IMR-90 (cell line): Measurements from ENCODE around the gene KCTD10. TPM values are rescaled to one million over a fixed set of nuclear protein-coding genes. Genes with fewer than 3 reads are reported as not detected.
A peak's percentile ranks its signal among the peaks of the same experiment; 100 is the strongest.

ENCODE experiments used
- ATAC-seq: fragments of 200-7000 bp; cut with Tn5 transposase; 2 replicates; pipeline ENCODE4 v1.9.1; 2020; ENCODE audit warnings: low read depth, mild to moderate bottlenecking, moderate library complexity
- BruUV-seq: library from RNA; stranded (reverse); fragments of 400-500 nt; replicated peaks from 2 replicates; lab custom pipeline; 2021; lab: Mats Ljungman, UMichigan
- CTCF ChIA-PET: fragments of 300-600 bp; formaldehyde crosslinking; extraction: SDS; loops from one replicate; lab custom pipeline; 2021; ENCODE audit warnings: antibody characterized with exemption; lab: Yijun Ruan, JAX
- POLR2A ChIA-PET: fragments of 300-600 bp; sonication (Branson Sonifier 250); formaldehyde crosslinking; loops from one replicate; lab custom pipeline; 2022; ENCODE audit warnings: antibody characterized with exemption; ENCODE audit not compliant: unreplicated experiment; lab: Charles Lee
- DNase-seq: peaks from one replicate; pipeline ENCODE4 v3.0.0; 2013
- H2AFZ ChIP-seq: replicated peaks from 2 replicates; pipeline ENCODE3; 2013; ENCODE audit warnings: low read length, mild to moderate bottlenecking; ENCODE audit not compliant: poor library complexity
- H2AK5ac ChIP-seq: 2 replicates; pipeline ENCODE4 v1.6.1; 2013; ENCODE audit warnings: low read depth, low read length, inconsistent platforms
- H2AK9ac ChIP-seq: replicated peaks from 2 replicates; pipeline ENCODE3; 2013; ENCODE audit warnings: mild to moderate bottlenecking, low read depth, low read length, moderate library complexity; ENCODE audit not compliant: poor library complexity
- H2BK120ac ChIP-seq: 2 replicates; pipeline ENCODE4 v1.6.1; 2013; ENCODE audit warnings: low read depth, low read length, inconsistent platforms
- H2BK15ac ChIP-seq: 3 replicates; pipeline ENCODE4 v1.6.1; 2013; ENCODE audit warnings: low read depth, low read length, inconsistent platforms
- H2BK20ac ChIP-seq: 2 replicates; pipeline ENCODE4 v1.6.1; 2013; ENCODE audit warnings: low read depth, mild to moderate bottlenecking, inconsistent platforms, low read length, moderate library complexity
- H2BK5ac ChIP-seq: 2 replicates; pipeline ENCODE4 v1.6.1; 2013; ENCODE audit warnings: mild to moderate bottlenecking, low read depth, low read length, inconsistent platforms; ENCODE audit not compliant: poor library complexity, severe bottlenecking
- H3K14ac ChIP-seq: replicated peaks from 2 replicates; pipeline ENCODE4 v1.6.1; 2013; ENCODE audit warnings: low read depth, low read length, inconsistent platforms
- H3K18ac ChIP-seq: 2 replicates; pipeline ENCODE4 v1.6.1; 2013; ENCODE audit warnings: low read depth, low read length, control low read depth
- H3K23ac ChIP-seq: 2 replicates; pipeline ENCODE4 v1.6.1; 2013; ENCODE audit warnings: low read depth, low read length, inconsistent platforms
- H3K27ac ChIP-seq: 2 replicates; pipeline ENCODE4 v1.5.1; 2013; ENCODE audit warnings: mild to moderate bottlenecking, control low read depth, low read length; ENCODE audit not compliant: insufficient read depth
- H3K27me3 ChIP-seq: 2 replicates; pipeline ENCODE4 v1.6.1; 2013; ENCODE audit warnings: low read length; ENCODE audit not compliant: control insufficient read depth, insufficient read depth
- H3K36me3 ChIP-seq: 2 replicates; pipeline ENCODE4 v1.6.1; 2013; ENCODE audit warnings: low read length, mixed read lengths; ENCODE audit not compliant: control insufficient read depth, insufficient read depth
- H3K4ac ChIP-seq: 2 replicates; pipeline ENCODE4 v1.6.1; 2013; ENCODE audit warnings: low read depth, low read length, inconsistent platforms
- H3K4me1 ChIP-seq: 2 replicates; pipeline ENCODE4 v1.6.1; 2013; ENCODE audit warnings: low read length, mixed read lengths; ENCODE audit not compliant: control insufficient read depth, insufficient read depth
- H3K4me2 ChIP-seq: 2 replicates; pipeline ENCODE4 v1.6.1; 2013; ENCODE audit warnings: low read depth, mild to moderate bottlenecking, control low read depth, low read length, moderate library complexity
- H3K4me3 ChIP-seq: 2 replicates; pipeline ENCODE4 v1.5.1; 2013; ENCODE audit warnings: low read depth, mild to moderate bottlenecking, control low read depth, low read length, moderate library complexity; ENCODE audit not compliant: insufficient read depth
- H3K56ac ChIP-seq: 2 replicates; pipeline ENCODE4 v1.6.1; 2013; ENCODE audit warnings: low read length, inconsistent platforms; ENCODE audit not compliant: insufficient read depth; ENCODE audit errors: extremely low read depth
- H3K79me1 ChIP-seq, 2 experiments: 2 replicates each; pipeline ENCODE4 v1.6.1; 2013; ENCODE audit warnings: low read length in 2 of 2, inconsistent platforms in 1 of 2, low read depth in 1 of 2
- H3K9ac ChIP-seq: 2 replicates; pipeline ENCODE4 v1.6.1; 2013; ENCODE audit warnings: low read depth, low read length, control low read depth
- H3K9me1 ChIP-seq: 2 replicates; pipeline ENCODE4 v1.6.1; 2013; ENCODE audit warnings: low read length, inconsistent platforms; ENCODE audit not compliant: insufficient read depth
- H3K9me3 ChIP-seq: 2 replicates; pipeline ENCODE4 v1.6.1; 2013; ENCODE audit warnings: low read length; ENCODE audit not compliant: control insufficient read depth, insufficient read depth
- H4K20me1 ChIP-seq: 2 replicates; pipeline ENCODE4 v1.6.1; 2013; ENCODE audit warnings: low read length, inconsistent platforms; ENCODE audit not compliant: insufficient read depth
- H4K5ac ChIP-seq: 2 replicates; pipeline ENCODE4 v1.6.1; 2013; ENCODE audit warnings: mild to moderate bottlenecking, low read depth, low read length, control low read depth
- H4K8ac ChIP-seq, 2 experiments: 2 replicates each; pipeline ENCODE4 v1.6.1; 2013; ENCODE audit warnings: low read depth in 2 of 2, low read length in 2 of 2, control low read depth in 1 of 2, inconsistent platforms in 1 of 2
- H4K91ac ChIP-seq: 2 replicates; pipeline ENCODE4 v1.6.1; 2013; ENCODE audit warnings: low read depth, low read length, inconsistent platforms; ENCODE audit not compliant: insufficient read depth
- BHLHE40 ChIP-seq: fragments of 150-350 bp; IDR thresholded peaks from 2 replicates; pipeline ENCODE4 v1.6.1; 2016; ENCODE audit warnings: mild to moderate bottlenecking, low read depth, low read length
- CEBPB ChIP-seq: IDR thresholded peaks from 2 replicates; pipeline ENCODE4 v1.6.1; 2012; ENCODE audit warnings: low read depth, low read length, improper control_type of control experiment
- CHD1 ChIP-seq: IDR thresholded peaks from 2 replicates; pipeline ENCODE4 v1.6.1; 2012; ENCODE audit warnings: low read depth, low read length, improper control_type of control experiment
- CTCF ChIP-seq: conservative IDR thresholded peaks from 2 replicates; pipeline ENCODE4 v1.5.1; 2012; ENCODE audit warnings: mild to moderate bottlenecking, low read depth, low read length, improper control_type of control experiment
- ELK1 ChIP-seq: fragments of 150-350 bp; IDR thresholded peaks from 2 replicates; pipeline ENCODE4 v1.6.1; 2016; ENCODE audit warnings: low read depth, mild to moderate bottlenecking, low read length, moderate library complexity, borderline replicate concordance
- FOS ChIP-seq: fragments of 150-350 bp; IDR thresholded peaks from 2 replicates; pipeline ENCODE4 v1.6.1; 2016; ENCODE audit warnings: low read depth, low read length
- MAFK ChIP-seq: IDR thresholded peaks from 2 replicates; pipeline ENCODE4 v1.6.1; 2012; ENCODE audit warnings: low read depth, low read length, improper control_type of control experiment
- MAZ ChIP-seq: IDR thresholded peaks from 2 replicates; pipeline ENCODE4 v1.6.1; 2012; ENCODE audit warnings: low read depth, mild to moderate bottlenecking, low read length, improper control_type of control experiment, moderate library complexity, borderline replicate concordance
- MXI1 ChIP-seq: IDR thresholded peaks from 2 replicates; pipeline ENCODE4 v1.6.1; 2012; ENCODE audit warnings: low read depth, mild to moderate bottlenecking, low read length, moderate library complexity, borderline replicate concordance
- NFE2L2 ChIP-seq: fragments of 150-350 bp; IDR thresholded peaks from 2 replicates; pipeline ENCODE4 v1.6.1; 2016; ENCODE audit warnings: low read depth, mild to moderate bottlenecking, low read length
- POLR2A ChIP-seq: IDR thresholded peaks from 2 replicates; pipeline ENCODE4 v1.6.1; 2012; ENCODE audit warnings: mild to moderate bottlenecking, low read depth, low read length
- RAD21 ChIP-seq: IDR thresholded peaks from 2 replicates; pipeline ENCODE4 v1.6.1; 2012; ENCODE audit warnings: low read length, improper control_type of control experiment
- RCOR1 ChIP-seq: IDR thresholded peaks from 2 replicates; pipeline ENCODE4 v1.6.1; 2012; ENCODE audit warnings: mild to moderate bottlenecking, low read length, improper control_type of control experiment; ENCODE audit not compliant: insufficient replicate concordance
- RFX5 ChIP-seq: IDR thresholded peaks from 2 replicates; pipeline ENCODE4 v1.8.0; 2012; ENCODE audit warnings: low read depth, mild to moderate bottlenecking, low read length, moderate library complexity
- SMC3 ChIP-seq: fragments of 150-350 bp; IDR thresholded peaks from 2 replicates; pipeline ENCODE4 v1.6.1; 2016; ENCODE audit warnings: low read depth, mild to moderate bottlenecking, antibody characterized with exemption, low read length, moderate library complexity
- USF2 ChIP-seq: fragments of 150-350 bp; IDR thresholded peaks from 2 replicates; pipeline ENCODE4 v1.6.1; 2017; ENCODE audit warnings: mild to moderate bottlenecking, antibody characterized with exemption, low read length, low read depth
- WGBS, 2 experiments: methylation state at CpG; one replicate each; pipeline versions ENCODE4 v1.1.5 to v1.1.7; 2013; ENCODE audit warnings: missing lambda C conversion rate in 2 of 2; ENCODE audit not compliant: insufficient read length in 1 of 2; ENCODE audit errors: extremely low coverage in 2 of 2; 5-methylcytosine and 5-hydroxymethylcytosine counted together
- dilution Hi-C: fragments of 300-500 bp; cut with HindIII; formaldehyde crosslinking; loops from one replicate; pipeline ENCODE4 v1.14.3; 2018; ENCODE audit warnings: low sequenced_read_pairs; ENCODE audit not compliant: unreplicated experiment
- in situ Hi-C: fragments of 300-500 bp; cut with MboI; formaldehyde crosslinking; loops from 3 replicates; pipeline ENCODE4 v1.14.3; 2019; ENCODE audit warnings: low sequenced_read_pairs, inconsistent platforms, mixed read lengths
- intact Hi-C: fragments of 100-400 bp; cut with micrococcal nuclease; formaldehyde crosslinking; loops from 2 replicates; pipeline ENCODE4 v1.10.0; 2022
- polyA plus RNA-seq, 3 experiments: library from polyadenylated mRNA; depleted of rRNA; stranded (reverse); fragments of >200 nt; gene quantifications; 2 replicates each; pipeline ENCODE4 v1.2.3, GENCODE V29; 2012; ENCODE audit warnings: low replicate concordance in 1 of 3
- total RNA-seq: library from RNA; depleted of rRNA; stranded (reverse); fragments of >200 nt; gene quantifications from 2 replicates; pipeline ENCODE4 v1.2.3, GENCODE V29; 2012

Gene KCTD10
- total and polyA plus RNA-seq, 2 of the 4 experiments (the other 2 are of a cell fraction): 72.1 to 88.4 TPM

- H2AFZ ChIP-seq: no peak overlapping the region
- H4K20me1 ChIP-seq: peaks cover 39% of the 10 kb centered on the region
- no peak overlapping the region for H2AK9ac ChIP-seq
- no peak overlapping the region; the same call in 1 of the 2 replicates for H3K18ac ChIP-seq
- H3K14ac ChIP-seq: no peak overlapping the region
- ChIA-PET POLR2A (no interaction called here), CTCF (interaction anchor here (0.7 to 0.9 kb wide), 2 partner anchors 15 to 25 kb away, joined by 3 to 4 read pairs; no protein-coding TSS in a partner anchor)
- dilution Hi-C loops (no loop called here), intact Hi-C loops (no loop called here), in situ Hi-C loops (no loop called here)
- 57% methylated on average over 1 of the region's 5 CpGs; no CpG with 5 or more reads in 1 of the 2 experiments for WGBS, 2 experiments
- H3K27ac ChIP-seq: peak overlapping the region; percentile 41; the same call in 1 of the 2 replicates
- H3K23ac ChIP-seq: no peak overlapping the region
- H2AK5ac ChIP-seq: no peak overlapping the region; the same call in 1 of the 2 replicates
- peak overlapping the region; percentile 29 for H2BK5ac ChIP-seq
- DNase-seq (peak; percentile 37), ATAC-seq (peak; percentile 22; the same call in 1 of the 2 replicates)
- peaks cover 16% of the 10 kb centered on the region for H3K9me1 ChIP-seq
- H3K4me3 ChIP-seq: no peak overlapping the region
- H3K9me3 ChIP-seq: no peaks in the 10 kb centered on the region
- H3K4ac ChIP-seq: no peak overlapping the region
- H2BK20ac ChIP-seq: no peak overlapping the region
- H4K91ac ChIP-seq: no peak overlapping the region
- H3K4me1 ChIP-seq: peaks cover 15% of the 10 kb centered on the region
- no TSS peak for BruUV-seq
- H4K5ac ChIP-seq: no peak overlapping the region
- H3K56ac ChIP-seq: no peak overlapping the region
- H2BK120ac ChIP-seq: no peak overlapping the region
- no peak overlapping the region for H4K8ac ChIP-seq
- no peaks in the 10 kb centered on the region for H3K27me3 ChIP-seq
- no peak overlapping the region for H3K9ac ChIP-seq
- TF ChIP-seq POLR2A (no peak), CTCF (no peak), MAFK (no peak), CHD1 (no peak), CEBPB (no peak), USF2 (no peak), MXI1 (no peak), NFE2L2 (no peak), SMC3 (no peak), RCOR1 (no peak), MAZ (no peak), BHLHE40 (no peak), FOS (no peak), ELK1 (no peak), RFX5 (no peak), RAD21 (no peak)
- H3K4me2 ChIP-seq: no peak overlapping the region
- peaks cover 62% of the 10 kb centered on the region for H3K36me3 ChIP-seq
- H2BK15ac ChIP-seq: no peak overlapping the region
- peaks cover 35 to 85% of the 10 kb centered on the region in 2 experiments for H3K79me1 ChIP-seq
These were observed 28.8 kb downstream of the KCTD10 start for GRCh38 chr12:109448272-109448671.
